Dermis lymphatic vessel endothelial cell (primary cell): ENCODE data around the gene INTS12. TPM values are rescaled to one million over a fixed set of nuclear protein-coding genes. Genes with fewer than 3 reads are reported as not detected.

Experiments
- total RNA-seq: library from RNA; depleted of rRNA; stranded (reverse); fragments of >200 nt; gene quantifications from 2 replicates; pipeline ENCODE4 v1.2.1, GENCODE V29; 2014

Gene INTS12
- 10.5 and 13.1 TPM in 2 replicates for total RNA-seq

GRCh38 chr4:105708181-105709080 lies at the start of gene INTS12, which contains the start of gene GSTCD:
TSS of gene INTS12 (minus strand) at chr4:105708689. CDS start at chr4:105700005, 8,684 bp downstream.
TSS of gene GSTCD (plus strand) at chr4:105708784. CDS start at chr4:105717614, 8,830 bp downstream.

Other genes starting within 250 kb of the INTS12 start
- 48.3 and 65.7 TPM in 2 replicates for gene PPA2, start 234.6 kb downstream of the INTS12 start, total RNA-seq
- gene ARHGEF38, start 156.1 kb downstream of the INTS12 start, total RNA-seq, result not detected in 2 replicates
- gene GSTCD, start 95 bp upstream of the INTS12 start, total RNA-seq, result 6.5 and 7.6 TPM in 2 replicates
- gene NPNT, start 186.8 kb upstream of the INTS12 start, total RNA-seq, result 0.11 and 0.17 TPM in 2 replicates